GM12878 (cell line): ENCODE data around the gene SLC24A4. TPM values are rescaled to one million over a fixed set of nuclear protein-coding genes. Genes with fewer than 3 reads are reported as not detected.

ENCODE experiments used
- ASH2L ChIP-seq: fragments of 300-600, 200-600 bp; sonication (generic); IDR thresholded peaks from 2 replicates; pipeline ENCODE4 v1.6.1; 2017; ENCODE audit warnings: low read depth, mild to moderate bottlenecking, borderline replicate concordance
- BCLAF1 ChIP-seq: fragments of 450-650 bp; IDR thresholded peaks from 2 replicates; pipeline ENCODE4 v1.6.1; 2017; ENCODE audit warnings: antibody characterized with exemption, mild to moderate bottlenecking, moderate library complexity
- BRCA1 ChIP-seq: IDR thresholded peaks from 2 replicates; pipeline ENCODE4 v1.6.1; 2011; ENCODE audit warnings: low read depth, low read length, improper control_type of control experiment
- CBX5 ChIP-seq: sonication (generic); IDR thresholded peaks from 2 replicates; pipeline ENCODE4 v1.6.1; 2016; ENCODE audit warnings: low read depth, moderate library complexity, mild to moderate bottlenecking, inconsistent platforms
- ELK1 ChIP-seq: IDR thresholded peaks from 2 replicates; pipeline ENCODE4 v1.6.1; 2012; ENCODE audit warnings: low read depth, low read length, improper control_type of control experiment
- MEF2A ChIP-seq: IDR thresholded peaks from 2 replicates; pipeline ENCODE4 v1.6.1; 2011; ENCODE audit warnings: low read depth, mild to moderate bottlenecking, low read length, moderate library complexity; ENCODE audit not compliant: insufficient read depth
- PML ChIP-seq: IDR thresholded peaks from 2 replicates; pipeline ENCODE4 v1.6.1; 2012; ENCODE audit warnings: low read length, inconsistent platforms
- SMC3 ChIP-seq: IDR thresholded peaks from 2 replicates; pipeline ENCODE4 v1.6.1; 2011; ENCODE audit warnings: low read length, improper control_type of control experiment, borderline replicate concordance
- SP1 ChIP-seq: IDR thresholded peaks from one replicate; pipeline ENCODE4 v1.6.1; 2011; ENCODE audit warnings: low read depth, low read length
- TCF7 ChIP-seq: IDR thresholded peaks from 2 replicates; pipeline ENCODE4 v1.6.1; 2014; ENCODE audit warnings: antibody characterized with exemption, borderline replicate concordance
- ZBTB40 ChIP-seq: fragments of 450-650 bp; IDR thresholded peaks from 2 replicates; pipeline ENCODE4 v1.6.1; 2016; ENCODE audit warnings: mild to moderate bottlenecking, moderate library complexity, borderline replicate concordance
- ZNF217 ChIP-seq: fragments of 450-650 bp; IDR thresholded peaks from 2 replicates; pipeline ENCODE4 v1.6.1; 2017; ENCODE audit warnings: antibody characterized with exemption, mild to moderate bottlenecking
- polyA plus RNA-seq, 11 experiments: library from polyadenylated mRNA; depleted of rRNA in 4 of 11; unstranded in 6 of 11; stranded (reverse) in 5 of 11; fragments of >200 nt; fragmentation: Nextera tagmentation in 4 of 11; fragmentation: Illumina TruSeq in 1 of 11; extraction: Ambion mirVana in 4 of 11; extraction: Trizol in 1 of 11; gene quantifications; 1 replicate in 1 of 11; 2 replicates in 10 of 11; pipeline versions ENCODE4 v1.2.1 to v1.2.3, GENCODE V29; 2011 to 2016; ENCODE audit warnings: inconsistent platforms in 2 of 11, missing spikeins in 2 of 11, low read depth in 1 of 11
- total RNA-seq, 4 experiments: library from RNA; depleted of rRNA in 3 of 4; stranded (reverse); fragments of >200 nt in 3 of 4; fragmentation: Illumina TruSeq in 1 of 4; extraction: Trizol in 1 of 4; gene quantifications; 2 replicates each; pipeline versions ENCODE4 v1.2.1 to v1.2.3, GENCODE V29; 2013 to 2021
- TF ChIP-seq, protein P1 (sequence below): IDR thresholded peaks from 2 replicates; pipeline ENCODE4 v1.6.1; 2011; ENCODE audit warnings: low read depth, low read length, improper control_type of control experiment, borderline replicate concordance

SLC24A4 gene
- total and polyA plus RNA-seq, 10 of the 15 experiments (the other 5 are each of a cell fraction or from before 2014, with no cell fraction given), result under 0.01 to 0.46 (median 0.04) TPM; not detected in 5

DNA sequence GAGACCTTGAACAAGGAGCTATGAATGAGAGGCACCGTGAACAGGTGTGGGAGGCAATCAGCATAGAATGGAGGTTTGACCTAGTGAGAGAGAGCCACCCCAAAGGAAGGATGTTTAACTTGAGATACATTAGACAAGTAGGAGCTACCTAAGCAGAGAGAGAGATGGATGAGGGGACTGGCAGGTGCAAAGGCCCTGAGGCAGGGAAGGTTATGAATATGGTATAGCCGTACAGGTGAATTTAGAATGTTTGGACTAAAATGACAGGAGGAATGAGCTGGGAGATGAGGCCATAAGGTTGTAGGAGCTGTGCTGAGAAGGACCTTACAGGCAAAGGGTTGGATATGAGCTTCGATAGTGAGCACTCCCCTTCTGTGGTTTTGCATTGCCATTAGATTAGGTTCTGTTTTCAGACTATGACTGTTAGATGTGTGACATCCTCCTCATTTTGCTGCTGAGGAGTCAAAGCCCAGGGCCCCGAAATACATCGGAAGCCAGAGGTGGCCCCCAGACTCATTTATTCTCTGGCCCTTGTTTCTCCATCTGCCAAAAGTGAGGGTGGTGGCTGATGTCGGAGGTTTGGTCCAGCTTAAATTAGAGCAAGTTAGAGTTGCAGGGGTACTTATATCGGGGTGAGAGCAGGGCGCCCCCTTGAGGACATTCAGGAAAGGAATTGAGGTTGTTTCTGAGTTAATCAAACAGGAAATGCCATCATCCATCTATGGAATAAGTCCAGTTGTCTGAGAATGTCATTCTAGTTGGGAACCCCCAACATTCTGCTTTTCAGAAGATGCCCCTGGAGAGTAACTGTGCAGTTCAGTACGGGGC, 29.4 kb downstream of the SLC24A4 start (continued):
- TF ChIP-seq ELK1, result no peak
- TF ChIP-seq SP1, result no peak
- TF ChIP-seq ZNF217, result no peak
- TF ChIP-seq ZBTB40, result no peak
- TF ChIP-seq BCLAF1, result no peak
- no peak for TF ChIP-seq PML
- TF ChIP-seq, protein P1, sequence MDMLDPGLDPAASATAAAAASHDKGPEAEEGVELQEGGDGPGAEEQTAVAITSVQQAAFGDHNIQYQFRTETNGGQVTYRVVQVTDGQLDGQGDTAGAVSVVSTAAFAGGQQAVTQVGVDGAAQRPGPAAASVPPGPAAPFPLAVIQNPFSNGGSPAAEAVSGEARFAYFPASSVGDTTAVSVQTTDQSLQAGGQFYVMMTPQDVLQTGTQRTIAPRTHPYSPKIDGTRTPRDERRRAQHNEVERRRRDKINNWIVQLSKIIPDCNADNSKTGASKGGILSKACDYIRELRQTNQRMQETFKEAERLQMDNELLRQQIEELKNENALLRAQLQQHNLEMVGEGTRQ, result no peak
- no peak for TF ChIP-seq ASH2L
- TF ChIP-seq MEF2A, result no peak
- peak; percentile 47; the same call in 1 of the 2 replicates for TF ChIP-seq SMC3
- no peak for TF ChIP-seq CBX5
- TF ChIP-seq TCF7, result no peak
- no peak for TF ChIP-seq BRCA1
